Uterus (tissue), 2 donors: ENCODE data around the gene BTG2.

ENCODE experiments used
- POLR2A ChIP-seq, 2 donors: fragments of 450-650 bp; IDR thresholded peaks; one replicate each; pipeline ENCODE4 v1.6.1; 2016; ENCODE audit warnings: antibody characterized with exemption in 2 of 2, mild to moderate bottlenecking in 1 of 2, moderate library complexity in 1 of 2
- TF ChIP-seq, protein P1 (sequence below), 4 experiments: fragments of 200-600 bp in 2 of 4; fragments of 450-650 bp in 2 of 4; sonication (generic) in 2 of 4; IDR thresholded peaks; one replicate each; pipeline ENCODE4 v1.5.1; 2016 to 2019; ENCODE audit warnings: antibody characterized with exemption in 4 of 4, mild to moderate bottlenecking in 2 of 4, moderate library complexity in 1 of 4

DNA sequence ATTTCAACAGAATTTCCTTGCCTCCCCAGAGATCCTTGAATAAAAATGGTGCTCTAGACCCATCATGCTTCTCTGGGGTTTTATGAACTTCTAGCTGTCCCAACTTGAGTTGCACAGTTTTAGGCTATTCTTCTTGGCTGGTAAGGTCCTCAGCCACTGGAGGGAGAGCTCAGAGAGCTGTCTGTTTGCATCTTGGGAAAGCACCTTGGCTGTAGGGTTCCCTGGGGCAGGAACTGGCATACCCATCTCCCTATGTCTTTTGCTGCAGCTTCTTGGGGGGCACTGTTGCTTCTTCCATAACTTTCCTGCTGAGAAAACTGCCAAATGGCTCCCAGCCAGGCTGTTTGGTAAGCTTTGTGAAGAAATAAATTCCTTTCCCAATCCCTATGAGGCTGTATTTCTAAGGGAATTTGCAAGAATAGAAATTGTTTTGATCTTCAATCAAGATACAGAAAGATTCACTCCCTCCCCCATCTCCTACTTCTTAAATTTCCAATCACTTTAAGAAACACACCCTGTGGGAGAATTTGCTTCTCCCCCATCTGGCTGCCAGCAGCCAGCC, 53.8 kb downstream of the BTG2 start:
- TF ChIP-seq, protein P1, sequence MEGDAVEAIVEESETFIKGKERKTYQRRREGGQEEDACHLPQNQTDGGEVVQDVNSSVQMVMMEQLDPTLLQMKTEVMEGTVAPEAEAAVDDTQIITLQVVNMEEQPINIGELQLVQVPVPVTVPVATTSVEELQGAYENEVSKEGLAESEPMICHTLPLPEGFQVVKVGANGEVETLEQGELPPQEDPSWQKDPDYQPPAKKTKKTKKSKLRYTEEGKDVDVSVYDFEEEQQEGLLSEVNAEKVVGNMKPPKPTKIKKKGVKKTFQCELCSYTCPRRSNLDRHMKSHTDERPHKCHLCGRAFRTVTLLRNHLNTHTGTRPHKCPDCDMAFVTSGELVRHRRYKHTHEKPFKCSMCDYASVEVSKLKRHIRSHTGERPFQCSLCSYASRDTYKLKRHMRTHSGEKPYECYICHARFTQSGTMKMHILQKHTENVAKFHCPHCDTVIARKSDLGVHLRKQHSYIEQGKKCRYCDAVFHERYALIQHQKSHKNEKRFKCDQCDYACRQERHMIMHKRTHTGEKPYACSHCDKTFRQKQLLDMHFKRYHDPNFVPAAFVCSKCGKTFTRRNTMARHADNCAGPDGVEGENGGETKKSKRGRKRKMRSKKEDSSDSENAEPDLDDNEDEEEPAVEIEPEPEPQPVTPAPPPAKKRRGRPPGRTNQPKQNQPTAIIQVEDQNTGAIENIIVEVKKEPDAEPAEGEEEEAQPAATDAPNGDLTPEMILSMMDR (IDR thresholded peaks at IDR 0.05), result no peak
- no peak for TF ChIP-seq POLR2A (IDR thresholded peaks at IDR 0.05)
